Activated T-helper 1 cell treated with Interleukin-2 at 50 U/mL for 16 hours (primary cell): ENCODE data around the gene CLSTN2.

Experiments
- DNase-seq: peaks from one replicate; pipeline ENCODE4 v3.0.0-alpha.2; 2020; ENCODE audit warnings: low read depth

CLSTN2 gene

DNA sequence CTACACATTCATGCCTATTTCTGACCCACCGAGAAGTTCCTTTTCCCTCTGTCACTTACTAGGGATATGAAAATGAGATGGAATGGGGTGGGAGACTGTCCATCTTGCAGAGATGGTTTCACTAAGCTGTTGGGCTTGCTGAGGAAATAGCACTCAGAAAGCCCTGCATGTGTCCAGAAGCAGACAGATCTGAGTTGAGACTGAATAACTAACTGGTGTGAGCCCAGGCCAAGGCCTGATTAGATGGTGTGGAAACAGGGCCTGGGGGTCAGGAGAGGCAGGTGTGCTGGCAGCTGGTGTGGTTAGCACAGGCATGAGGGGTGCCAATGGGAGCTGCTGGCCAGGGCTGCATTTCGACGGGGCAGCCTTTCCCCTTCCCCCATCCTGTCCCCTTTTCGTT is 72.1 kb downstream of the CLSTN2 start:
- no peak for DNase-seq

DNA sequence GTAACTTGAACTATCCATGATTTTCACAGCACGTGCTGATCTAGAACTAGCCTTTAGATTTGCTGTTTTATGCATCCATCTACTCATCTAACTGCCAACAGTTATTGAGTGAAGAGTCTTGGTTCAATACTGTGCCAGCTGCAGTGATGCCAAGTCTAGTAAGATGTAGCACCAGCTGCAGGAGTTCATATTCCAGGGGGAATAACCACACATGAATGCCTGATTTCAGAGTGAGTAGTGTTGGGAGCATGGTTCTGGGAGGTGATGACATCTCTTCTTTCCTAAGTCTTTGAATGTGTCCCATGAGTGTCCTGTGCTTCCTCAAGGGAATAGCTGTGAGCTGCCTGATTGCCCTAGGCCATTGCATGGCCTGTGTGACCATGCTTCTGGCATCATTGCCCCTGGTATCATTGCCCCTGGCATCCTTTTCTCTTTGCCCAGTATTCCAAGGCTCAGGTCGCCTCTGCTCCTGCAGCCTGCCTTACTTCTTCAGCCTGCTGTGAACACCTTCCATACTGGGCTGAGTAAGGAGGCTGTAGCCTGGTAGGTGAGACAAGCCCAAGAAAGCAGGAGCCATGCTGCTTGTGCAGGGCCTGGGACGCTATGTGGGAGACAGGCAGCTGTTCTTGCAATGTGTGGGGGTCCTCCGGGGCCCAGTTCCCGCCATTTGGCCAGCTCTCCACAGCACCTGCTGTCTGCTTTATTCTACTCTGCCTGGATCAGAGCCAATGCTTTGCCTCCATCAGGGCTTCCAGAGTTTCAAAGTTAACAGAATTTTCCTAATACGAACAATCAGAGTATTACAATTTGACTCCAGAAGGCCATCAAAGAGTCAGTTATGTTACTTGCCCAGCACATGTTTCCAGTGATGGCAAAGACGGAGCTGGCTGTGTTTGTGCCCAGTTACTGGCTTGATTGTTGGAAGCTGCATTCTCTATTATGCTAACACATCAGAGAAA is 73.2 kb downstream of the CLSTN2 start:
- DNase-seq: no peak

DNA sequence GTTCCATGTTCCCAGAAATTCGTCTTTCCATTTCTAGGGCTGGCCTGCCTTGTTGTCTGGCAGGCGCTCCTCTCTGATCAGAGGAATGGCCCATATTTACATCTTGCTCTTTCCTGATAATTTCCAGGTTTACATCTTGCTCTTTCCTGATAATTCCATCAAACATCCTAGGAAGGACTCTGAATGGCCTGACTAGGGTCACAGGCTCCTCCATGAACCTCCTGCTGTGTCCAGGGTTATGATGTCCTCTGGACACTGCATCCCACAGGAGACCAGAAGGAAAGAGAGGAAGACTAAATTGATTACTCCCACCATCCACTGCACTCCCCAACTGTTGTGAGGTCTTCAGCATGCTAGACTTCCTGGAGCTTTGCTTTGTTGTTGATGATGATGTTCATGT is 75.4 kb downstream of the CLSTN2 start:
- no peak for DNase-seq

DNA sequence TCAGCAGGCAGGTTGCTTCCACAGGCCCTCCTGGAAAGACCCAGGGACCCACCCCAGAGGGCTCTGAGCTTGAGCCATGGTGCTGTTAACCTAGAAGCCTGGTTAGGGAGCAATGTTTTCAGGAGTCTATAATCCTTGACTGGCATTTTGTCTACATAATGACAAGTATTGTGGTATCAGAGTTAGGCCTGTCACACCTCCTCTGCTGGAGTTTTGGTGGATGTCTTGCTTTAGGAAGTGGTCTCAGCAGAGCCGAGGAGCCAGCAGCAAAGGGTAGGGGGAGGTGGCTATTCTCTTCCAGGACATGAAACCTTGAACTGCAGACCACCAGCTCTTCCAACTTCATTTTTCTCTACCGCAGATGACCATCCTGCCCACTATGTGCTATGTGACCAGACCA is 76.1 kb downstream of the CLSTN2 start:
- no peak for DNase-seq

DNA sequence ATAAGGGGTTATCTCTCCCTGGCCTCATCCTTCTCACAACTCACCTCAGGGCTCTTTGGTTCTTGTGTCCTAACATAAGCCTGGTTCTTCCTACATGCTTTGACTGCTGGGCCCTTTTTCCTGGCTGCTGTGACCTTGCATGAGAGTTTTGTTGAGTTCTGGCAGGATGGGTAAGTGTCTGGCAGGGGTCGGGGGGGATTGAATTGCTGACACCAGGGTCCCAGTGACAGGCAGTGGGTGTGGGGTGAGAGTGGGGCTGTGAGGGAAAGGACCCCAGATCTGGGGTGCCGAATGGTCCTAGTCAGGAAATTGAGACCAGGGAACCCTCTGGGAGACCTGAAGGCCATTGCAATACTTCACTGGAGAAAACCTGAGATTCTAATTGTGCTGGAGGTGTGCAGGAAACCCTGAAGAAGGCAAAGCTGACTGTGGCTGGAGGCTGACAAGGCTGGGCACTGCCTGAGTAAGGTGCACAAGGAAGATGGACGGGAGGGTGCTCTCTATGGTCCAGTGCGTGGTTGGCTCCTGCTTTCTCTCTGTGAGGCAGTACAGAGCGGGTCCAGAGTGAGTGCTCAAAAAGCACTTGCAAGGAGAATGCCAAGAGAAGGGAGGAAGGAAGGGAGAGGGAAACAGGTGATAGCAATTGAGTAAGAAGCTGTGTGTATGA is 76.8 kb downstream of the CLSTN2 start:
- no peak for DNase-seq

DNA sequence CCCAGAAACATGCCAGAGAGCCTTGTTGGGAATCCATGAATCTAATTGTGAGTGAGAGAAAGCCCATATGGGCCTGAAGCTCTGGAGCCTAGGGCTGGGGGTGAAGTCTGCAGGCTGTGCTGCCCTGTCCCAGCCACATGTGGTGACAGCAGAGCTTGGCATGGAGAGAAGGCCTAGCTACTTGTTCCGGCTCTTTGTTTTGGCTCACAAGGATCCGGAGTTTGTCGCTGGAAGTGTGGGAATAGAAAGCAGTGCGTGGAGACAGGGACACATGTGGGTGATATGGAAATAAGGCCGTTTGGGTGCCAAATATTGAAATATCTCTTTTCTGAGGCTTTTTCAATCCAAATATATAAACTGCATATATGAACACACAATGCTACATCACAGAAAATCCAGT is 78.2 kb downstream of the CLSTN2 start:
- DNase-seq: no peak

DNA sequence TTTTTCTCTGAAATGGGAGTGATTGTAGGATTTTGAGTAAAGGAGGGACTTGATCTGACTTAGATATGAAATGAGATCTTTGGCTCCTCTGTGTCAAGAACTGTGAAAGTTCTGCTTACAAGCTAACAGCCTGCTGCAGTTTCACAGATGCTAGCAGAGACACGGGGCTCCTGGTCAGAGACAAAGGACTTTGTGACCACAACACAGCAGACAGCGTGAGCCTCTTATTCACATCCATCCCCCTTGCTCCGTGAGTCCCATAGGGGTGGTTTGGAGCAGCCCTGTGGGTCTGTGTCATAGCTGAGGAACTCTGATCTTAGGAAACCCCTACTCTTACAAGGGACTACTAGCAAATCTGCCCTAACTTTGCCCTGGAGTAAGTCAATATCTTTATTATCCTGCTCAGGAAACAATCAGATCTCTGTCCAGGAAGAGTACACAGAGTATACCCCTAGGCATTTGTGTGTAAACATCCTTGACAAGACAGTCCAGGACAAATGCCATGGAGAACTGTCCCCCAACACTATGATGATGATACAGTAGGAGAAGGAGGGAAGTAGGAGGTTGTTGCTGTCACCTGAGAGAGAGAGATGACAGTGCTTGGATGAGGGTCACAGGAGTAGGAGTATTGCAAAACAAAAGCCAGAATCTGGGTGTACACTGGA is 80.0 kb downstream of the CLSTN2 start:
- DNase-seq: no peak

DNA sequence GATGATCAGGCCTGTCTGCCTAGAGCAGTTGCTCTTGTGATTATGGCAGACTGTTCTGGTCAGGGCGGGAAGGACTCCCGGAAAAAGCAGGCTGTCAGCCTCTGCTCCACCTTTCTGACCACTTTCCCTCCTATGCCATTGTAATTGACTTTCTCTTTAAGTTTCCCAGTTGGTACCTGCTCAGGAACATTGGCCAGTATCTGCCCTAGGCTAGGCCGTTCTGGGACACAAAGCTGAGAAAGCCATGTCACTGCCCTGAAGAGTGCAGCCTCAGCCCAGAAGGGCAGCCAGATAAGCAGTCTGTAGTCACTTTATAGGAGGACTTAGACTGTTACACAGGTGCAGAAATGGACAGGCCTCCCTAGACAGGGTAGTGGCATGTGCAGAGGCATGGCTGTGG is 80.8 kb downstream of the CLSTN2 start:
- DNase-seq: no peak

DNA sequence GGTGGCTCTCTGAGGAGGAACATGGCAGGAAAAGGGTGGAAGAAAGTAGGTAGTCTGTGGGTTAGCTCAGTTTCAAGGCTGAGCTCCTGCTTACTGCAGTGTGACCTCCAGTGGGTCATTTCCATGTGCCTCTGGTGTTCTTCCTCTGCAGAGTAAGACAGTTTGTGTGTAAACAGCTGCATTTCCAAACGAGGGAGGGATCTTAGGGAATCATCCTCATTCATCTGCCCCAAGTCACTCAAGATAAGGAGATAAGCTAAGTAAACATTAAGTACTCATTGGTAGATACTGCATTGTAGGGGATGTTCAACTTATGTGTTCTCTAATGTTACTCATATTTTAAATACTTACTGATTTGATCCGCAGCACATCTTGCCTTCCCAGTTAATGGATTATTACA is 83.6 kb downstream of the CLSTN2 start:
- DNase-seq: no peak

DNA sequence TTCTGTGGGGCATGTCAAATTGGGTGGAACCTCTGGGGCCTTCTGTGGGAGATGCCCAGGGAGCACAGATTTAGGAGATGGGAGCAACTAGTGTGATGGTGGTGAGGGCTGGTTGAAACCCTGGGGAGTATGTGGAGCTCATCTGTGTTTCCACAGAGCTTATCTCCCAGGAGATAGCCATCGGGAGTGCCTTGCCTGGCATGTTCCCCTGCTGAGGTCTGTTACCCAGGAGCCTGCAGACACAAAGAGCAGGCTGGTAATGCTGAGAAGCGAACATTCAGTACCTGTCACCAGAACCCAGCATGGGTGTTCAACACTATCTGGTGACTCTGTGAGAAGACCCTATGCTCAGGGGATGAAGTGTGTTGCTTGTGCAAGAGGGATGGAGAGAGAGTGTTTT is 85.0 kb downstream of the CLSTN2 start:
- no peak for DNase-seq

DNA sequence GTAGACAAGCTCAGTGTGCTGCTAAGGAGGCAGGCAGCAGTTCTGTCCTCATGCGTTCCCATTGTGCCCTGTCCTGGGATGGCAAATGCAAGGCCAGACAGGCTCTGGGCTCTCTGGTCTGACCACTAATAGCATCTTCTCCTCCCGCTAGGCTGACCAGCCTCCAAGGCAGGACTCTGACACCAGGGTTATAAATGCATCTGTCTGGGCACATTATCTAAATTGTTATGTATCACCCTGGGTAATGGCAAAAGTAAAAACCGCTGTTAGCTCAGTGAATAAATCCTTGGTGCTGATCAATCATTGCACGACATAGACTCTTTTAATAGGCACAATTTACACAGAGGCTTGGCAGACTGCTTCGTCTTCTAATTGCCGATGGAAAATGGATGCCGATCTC is 85.6 kb downstream of the CLSTN2 start:
- no peak for DNase-seq

DNA sequence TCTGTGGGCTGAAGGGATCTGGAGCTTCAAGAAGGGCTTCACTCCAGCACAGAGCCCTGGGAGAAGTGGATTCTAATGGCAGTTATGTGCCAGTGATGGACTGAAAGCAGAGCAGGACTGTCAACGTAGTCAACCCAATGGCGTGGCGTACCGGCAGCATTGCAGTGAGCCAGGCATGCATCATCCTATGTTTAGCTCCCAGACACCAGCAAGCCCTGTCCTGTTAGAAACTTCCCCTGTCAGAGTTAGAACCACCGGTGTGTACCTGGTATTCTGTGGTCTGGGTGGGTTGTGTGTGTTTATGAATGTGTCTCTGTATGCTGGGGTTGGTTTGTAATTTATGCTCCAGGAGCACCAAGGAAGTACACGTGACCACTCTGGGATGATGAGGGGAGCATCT is 86.3 kb downstream of the CLSTN2 start:
- no peak for DNase-seq

DNA sequence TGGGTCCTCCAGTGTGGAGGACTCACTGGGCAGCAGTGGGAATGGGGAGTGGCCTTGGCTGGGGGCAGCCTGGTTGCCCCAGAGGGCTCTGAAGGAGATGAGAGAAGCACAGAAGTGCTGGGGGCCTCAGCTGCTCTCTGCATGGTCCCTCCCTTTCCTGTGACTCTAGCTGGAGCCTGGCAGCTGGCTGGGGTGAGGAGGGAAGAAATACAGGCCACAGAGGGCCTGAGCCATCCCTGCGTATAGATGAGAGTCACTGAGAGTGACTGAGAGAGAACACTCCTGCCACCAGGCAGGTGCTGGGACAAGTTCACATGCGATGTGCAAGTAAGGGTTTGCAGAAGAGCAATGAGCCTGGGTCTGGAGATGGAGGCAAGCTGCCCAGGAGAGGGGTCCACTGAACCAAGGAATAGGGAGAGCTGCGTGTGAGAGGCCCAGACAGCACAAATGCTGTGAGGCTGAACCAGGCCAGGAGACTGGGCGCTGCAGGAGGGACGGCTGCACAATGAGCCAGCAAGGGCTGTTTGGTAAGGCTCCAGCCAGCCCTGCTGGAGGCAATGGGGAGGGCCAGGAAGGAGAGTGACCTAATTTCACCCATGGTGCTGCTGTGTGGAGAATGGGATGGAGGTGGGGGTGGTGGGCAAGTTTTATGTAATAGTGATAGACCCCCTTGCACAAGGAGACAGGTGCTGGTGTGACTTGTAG is 87.2 kb downstream of the CLSTN2 start:
- DNase-seq: no peak

DNA sequence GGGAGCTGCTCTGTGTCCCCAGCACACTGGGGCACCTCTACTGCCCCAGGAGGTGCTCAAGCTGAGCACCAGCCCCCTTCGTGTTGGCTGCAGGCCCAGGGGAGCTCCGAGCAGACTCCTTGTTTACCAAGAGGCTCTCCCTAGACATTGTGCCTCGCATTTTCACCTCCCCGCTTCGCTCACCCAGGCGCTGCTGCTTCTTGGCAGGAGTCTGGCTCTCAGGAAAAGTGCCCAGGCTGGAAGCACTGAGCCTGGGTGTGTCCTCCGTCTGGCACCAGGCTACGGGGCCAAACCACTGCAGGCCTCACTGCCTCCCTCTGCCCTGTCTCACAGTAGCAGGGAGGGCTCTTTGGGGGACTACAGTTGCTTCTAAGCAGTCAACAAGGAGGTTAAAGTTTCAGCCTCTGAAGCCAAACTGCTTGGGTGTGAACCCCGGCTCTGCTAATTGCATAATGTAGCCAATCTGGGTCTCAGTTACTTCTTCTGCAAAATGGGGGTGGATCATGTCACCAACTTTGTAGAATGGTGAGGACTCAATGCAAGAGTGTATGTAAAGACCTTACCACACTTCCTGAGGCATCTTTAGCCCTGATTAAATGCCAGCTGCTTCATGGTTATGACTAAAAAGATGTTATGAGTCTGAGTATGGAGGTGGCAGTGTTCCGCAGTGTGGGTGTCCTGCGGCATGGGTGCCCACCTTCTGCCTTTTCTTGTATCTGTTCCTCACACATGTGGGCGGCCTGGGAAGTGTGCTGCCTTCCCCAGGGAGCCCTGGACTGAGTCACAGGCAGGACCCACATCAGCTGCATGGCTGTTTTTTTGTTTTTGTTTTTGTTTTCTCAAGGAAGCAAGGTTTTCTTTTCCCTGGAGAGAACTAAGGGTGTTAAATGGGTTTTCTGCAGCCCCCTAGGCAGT is 88.9 kb downstream of the CLSTN2 start:
- no peak for DNase-seq

DNA sequence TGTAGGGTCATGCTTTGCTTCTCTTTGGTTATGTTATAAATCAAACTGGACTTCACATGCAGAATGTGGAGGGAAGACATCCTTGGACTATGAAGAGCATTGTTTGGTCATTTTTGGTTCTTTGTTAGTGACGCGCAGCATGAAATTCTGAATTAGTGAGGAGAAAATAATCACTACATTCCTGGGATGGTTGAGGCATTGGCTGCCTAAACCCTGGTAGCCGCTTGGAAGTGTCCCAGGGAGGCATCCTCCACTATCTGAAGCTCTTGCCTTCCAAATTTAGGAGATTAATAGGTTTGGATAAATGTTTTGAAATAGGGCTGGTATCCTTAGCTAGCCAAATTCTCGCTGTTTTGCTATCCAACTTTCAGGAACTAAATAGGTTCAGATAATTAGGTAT is 96.2 kb downstream of the CLSTN2 start:
- no peak for DNase-seq

DNA sequence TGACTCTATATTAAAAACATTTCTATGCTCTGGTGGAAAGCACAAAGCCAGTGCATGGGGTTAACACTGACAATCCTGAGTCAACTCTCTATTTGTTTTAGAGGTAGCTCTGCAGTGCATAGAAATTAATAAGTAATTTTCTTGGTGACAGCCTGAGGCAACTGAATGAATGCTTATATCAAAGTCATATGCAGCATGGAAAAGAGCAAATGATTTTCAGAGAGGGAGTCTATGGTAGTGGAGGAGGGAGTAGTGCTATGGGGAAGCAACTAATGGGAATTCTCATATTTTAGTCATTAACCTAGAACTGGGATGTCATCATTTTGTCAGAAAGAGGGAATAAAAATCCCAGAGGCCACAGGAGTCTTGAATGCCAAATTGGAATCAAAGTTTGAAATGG is 99.1 kb downstream of the CLSTN2 start:
- DNase-seq: no peak

DNA sequence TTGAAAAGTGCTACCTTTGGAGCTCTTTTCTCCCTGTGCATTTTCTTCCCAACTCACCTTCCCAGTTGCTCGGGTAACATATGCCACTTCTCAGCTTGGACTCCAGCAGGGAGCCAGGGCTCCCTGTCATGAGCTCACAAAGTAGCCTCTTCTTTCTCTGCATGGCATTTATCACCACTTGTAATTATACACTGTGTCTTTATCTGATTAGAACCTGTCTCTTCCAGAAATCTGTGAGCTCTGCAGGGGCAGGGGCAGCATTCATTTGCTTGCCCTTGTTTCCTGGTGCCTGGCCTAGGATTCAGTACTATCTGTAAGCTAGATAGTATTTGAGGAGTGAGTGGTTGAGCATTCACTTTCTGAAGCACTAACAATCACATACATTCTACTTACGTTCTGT is 100.9 kb downstream of the CLSTN2 start:
- DNase-seq: no peak

DNA sequence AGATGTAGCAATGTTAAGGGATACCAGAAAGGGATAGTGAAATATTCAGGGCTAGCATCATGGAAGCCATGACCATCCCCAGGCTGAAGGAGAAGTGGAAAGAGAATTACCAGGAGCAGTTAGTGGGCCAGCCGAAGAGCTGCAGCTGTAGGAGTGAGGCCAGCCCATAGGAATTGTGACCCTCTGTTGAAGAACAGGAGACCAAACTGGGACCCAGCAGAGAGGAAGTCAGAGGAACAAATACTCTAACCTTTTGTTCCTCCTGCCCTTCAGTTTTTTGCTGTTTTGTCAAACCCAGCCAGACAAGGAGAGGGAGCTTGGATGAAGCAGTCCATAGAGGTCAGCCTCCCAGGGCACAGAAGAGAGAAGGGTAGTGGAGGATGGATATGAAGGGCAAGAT is 115.4 kb downstream of the CLSTN2 start:
- no peak for DNase-seq

DNA sequence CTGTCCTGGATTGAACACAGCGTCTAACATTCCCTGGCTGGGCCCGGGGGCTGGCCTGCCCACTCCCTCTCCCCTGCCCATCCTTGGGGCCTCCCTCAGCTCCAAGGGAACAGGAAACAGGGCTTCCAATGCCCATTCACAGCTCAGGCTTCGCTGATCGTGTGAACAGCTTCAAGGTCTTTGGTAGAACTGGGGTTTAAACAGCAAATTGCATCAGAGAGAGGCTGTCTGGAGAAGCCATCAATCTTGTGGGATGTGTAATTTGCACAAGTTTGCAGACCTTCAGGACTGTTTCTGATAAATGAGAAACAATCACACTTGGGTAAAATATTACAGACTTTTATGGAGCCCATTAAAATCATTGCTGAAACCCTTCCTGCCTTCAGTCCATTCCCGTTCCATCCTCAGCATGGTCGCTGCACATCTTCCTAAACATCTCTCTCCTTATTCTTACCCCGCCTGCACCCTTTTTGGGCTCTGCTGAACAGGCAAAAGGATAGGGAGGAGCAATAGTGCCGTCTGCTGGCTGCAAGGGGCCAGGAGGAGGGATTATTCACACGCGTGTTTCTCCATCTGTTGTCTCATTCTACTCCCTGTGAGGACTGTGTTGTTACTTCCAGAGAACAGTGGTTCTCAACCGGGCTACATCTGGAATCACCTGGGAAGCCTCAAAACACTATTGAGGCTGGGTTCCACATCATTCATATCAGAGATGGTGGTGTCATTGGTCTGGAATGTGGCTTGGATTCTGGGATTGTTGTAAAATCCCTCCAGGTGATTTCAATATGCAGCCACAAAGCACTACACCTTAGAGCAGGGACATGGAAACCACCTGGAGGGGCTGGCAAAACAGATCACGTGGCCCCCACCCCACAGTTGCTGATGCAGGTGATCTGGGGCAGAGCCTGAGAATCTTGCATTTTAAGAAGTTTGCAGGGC is 116.3 kb downstream of the CLSTN2 start:
- no peak for DNase-seq
